Measurements from ENCODE around the gene SH2D3C.

- TF ChIP-seq CTCF (IDR thresholded peaks at IDR 0.05) (no peak), POLR2A (IDR thresholded peaks at IDR 0.05; ENCODE audit: low read length) (no peak), BHLHE40 (IDR thresholded peaks at IDR 0.05; ENCODE audit: low read depth, low read length) (no peak), EP300 (IDR thresholded peaks at IDR 0.05) (no peak), RAD21 (conservative IDR thresholded peaks at IDR 0.05 in 1 of 2, IDR thresholded peaks at IDR 0.05 in 1 of 2) (no peak), FOXS1 (CRISPR knock-in tag; IDR thresholded peaks at IDR 0.05) (no peak), MAZ (IDR thresholded peaks at IDR 0.05; ENCODE audit: borderline replicate concordance, low read depth, low read length) (no peak), NR3C1 (IDR thresholded peaks at IDR 0.05) (no peak), GATA3 (IDR thresholded peaks at IDR 0.05; ENCODE audit: borderline replicate concordance) (no peak), RARB (CRISPR knock-in tag; IDR thresholded peaks at IDR 0.05) (no peak)
- TF ChIP-seq, protein P1, sequence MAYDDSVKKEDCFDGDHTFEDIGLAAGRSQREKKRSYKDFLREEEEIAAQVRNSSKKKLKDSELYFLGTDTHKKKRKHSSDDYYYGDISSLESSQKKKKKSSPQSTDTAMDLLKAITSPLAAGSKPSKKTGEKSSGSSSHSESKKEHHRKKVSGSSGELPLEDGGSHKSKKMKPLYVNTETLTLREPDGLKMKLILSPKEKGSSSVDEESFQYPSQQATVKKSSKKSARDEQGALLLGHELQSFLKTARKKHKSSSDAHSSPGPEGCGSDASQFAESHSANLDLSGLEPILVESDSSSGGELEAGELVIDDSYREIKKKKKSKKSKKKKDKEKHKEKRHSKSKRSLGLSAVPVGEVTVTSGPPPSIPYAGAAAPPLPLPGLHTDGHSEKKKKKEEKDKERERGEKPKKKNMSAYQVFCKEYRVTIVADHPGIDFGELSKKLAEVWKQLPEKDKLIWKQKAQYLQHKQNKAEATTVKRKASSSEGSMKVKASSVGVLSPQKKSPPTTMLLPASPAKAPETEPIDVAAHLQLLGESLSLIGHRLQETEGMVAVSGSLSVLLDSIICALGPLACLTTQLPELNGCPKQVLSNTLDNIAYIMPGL (CRISPR knock-in tag; IDR thresholded peaks at IDR 0.05; ENCODE audit: borderline replicate concordance) = no peak
Observed at GRCh38 chr9:127712371-127712770, 66.1 kb downstream of the SH2D3C start.

Measured in A549 (cell line).